ENCODE results near the gene PCGF2.

Gene PCGF2

DNA sequence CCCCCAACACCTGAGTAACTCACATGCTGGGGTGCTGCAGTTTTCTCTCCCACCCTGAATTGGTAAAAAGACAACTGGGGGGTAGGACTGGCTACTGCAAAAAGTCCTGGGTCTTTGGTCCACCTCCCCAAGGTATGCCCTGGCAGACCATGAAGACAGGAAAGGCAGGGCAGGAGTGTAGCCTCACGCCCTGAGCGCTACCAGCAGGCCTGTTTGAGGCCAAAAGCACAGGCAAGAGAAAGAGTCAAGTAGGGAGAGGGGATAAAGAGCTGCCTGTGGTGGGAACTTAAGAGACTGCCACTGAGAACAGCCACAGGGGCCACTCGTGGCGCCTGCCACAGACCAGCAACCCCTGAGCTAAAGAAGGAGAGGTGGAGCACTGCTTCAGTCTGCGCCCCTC lies 18.2 kb upstream of the PCGF2 start:
- DNase-seq (ENCODE audit: low spot score) = no peak
- no peak for TF ChIP-seq CTCF (IDR thresholded peaks at IDR 0.05; ENCODE audit: extremely low read depth, missing control alignments)

- DNase-seq (ENCODE audit: low spot score) = no peak
- no peak for TF ChIP-seq CTCF (IDR thresholded peaks at IDR 0.05; ENCODE audit: extremely low read depth, missing control alignments)
Observed at GRCh38 chr17:38762231-38762630, 14.1 kb upstream of the PCGF2 start.

- DNase-seq (ENCODE audit: low spot score) = no peak
- TF ChIP-seq CTCF (IDR thresholded peaks at IDR 0.05; ENCODE audit: extremely low read depth, missing control alignments) = peak; percentile 19
Observed at GRCh38 chr17:38761612-38762011, 13.5 kb upstream of the PCGF2 start.

- no peak for TF ChIP-seq CTCF (IDR thresholded peaks at IDR 0.05; ENCODE audit: extremely low read depth, missing control alignments)
- no peak for DNase-seq (ENCODE audit: low spot score)
Observed at GRCh38 chr17:38753071-38753506, 5.0 kb upstream of the PCGF2 start.

GRCh38 chr17:38752308-38753070 lies 4.4 kb upstream of the PCGF2 start, which contains the start of gene PSMB3:
TSS of gene PSMB3 (plus strand) at chr17:38752741. CDS start at chr17:38752827, 86 bp downstream.
- peak; percentile 93 for DNase-seq (ENCODE audit: low spot score)
- TF ChIP-seq CTCF (IDR thresholded peaks at IDR 0.05; ENCODE audit: extremely low read depth, missing control alignments) = no peak

DNA sequence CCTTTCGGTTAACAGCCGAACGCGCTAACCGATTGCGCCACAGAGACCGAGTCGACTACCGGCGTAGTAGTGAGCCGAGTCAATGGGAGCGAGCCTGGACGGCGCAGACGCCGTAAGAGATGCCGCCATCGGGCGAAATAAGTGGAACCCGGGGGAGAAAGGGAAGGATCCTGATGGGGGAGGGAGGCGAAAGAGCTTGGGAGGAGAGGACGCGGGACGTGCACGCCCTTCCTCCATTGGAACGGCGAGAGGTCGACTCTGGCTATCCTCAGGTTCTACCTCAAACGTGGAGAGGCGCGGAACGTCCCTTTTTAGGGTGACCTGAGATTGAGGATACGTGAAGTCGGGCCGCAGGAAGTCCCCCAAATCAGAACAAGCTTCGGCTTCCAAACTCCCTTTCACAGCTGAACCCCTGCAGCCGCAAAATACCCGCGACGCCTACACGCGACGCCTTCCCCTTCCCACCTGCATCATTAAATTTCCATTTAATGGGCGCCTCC lies 3.7 kb upstream of the PCGF2 start:
- peak; percentile 70 for DNase-seq (ENCODE audit: low spot score)
- TF ChIP-seq CTCF (IDR thresholded peaks at IDR 0.05; ENCODE audit: extremely low read depth, missing control alignments) = no peak

DNA sequence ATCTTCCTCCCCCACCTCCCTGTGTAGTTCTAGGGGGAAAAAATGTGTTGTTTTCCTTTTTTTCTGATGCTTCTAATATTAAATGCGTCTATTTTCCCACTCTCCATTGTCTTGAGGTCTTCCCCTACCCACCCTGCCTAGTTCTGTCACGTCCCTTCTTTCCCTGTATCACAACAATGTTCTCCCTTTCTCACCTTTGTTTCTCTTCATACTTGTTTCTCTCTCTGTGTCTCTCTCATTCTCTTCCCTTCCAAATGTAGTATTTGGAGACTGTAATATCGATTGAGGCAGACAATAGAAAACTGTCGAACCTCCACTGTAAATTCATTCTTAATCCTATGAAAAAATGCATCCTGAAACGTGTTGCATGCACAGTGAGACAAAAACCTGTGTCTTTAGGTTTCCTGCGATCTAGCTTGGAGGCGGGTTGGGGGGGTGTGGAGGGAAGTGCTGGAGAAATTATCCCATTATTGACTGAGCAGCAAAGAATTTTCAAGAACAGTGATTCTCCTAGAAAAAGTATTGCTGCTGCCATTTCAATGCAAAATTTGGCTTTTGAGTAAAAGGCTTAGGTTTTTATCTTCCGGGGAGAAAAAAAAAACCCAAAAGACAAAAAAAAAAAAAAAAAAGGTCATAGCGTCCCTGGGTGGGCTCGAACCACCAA lies 3.1 kb upstream of the PCGF2 start:
- no peak for DNase-seq (ENCODE audit: low spot score)
- no peak for TF ChIP-seq CTCF (IDR thresholded peaks at IDR 0.05; ENCODE audit: extremely low read depth, missing control alignments)
